ENCODE results near the gene SORCS1.

The SORCS1 gene

DNA sequence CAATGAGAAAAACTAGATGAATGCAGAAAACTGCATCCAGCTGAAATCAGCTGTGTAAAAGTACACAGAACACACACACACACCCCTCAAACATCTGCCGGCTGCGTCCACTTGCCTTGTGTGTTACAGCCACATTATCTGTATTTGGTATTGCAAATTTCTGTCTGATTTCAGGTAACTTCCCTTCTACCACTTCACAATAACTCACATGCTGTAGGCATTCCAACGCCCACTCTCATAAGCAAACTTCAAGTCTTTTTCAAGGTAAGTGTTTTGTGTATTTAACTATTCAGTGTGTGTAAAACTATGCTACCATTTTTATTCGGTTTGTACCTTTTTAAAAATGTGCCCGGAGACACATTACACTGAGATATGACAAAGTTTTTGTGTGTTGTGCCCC lies 594.2 kb downstream of the SORCS1 start:
- no peak overlapping the region for H3K4me3 ChIP-seq (ENCODE audit: extremely low read depth, insufficient read depth, low read length, poor library complexity, severe bottlenecking)
- H3K36me3 ChIP-seq (ENCODE audit: control insufficient read depth, insufficient read depth, low read length) = no peaks in the 10 kb centered on the region
- WGBS, 2 experiments (ENCODE audit: insufficient coverage in 2 of 2) = 100% methylated on average over 1 to 2 of the region's 5 CpGs
- peaks cover 9% of the 10 kb centered on the region for H3K4me1 ChIP-seq (ENCODE audit: control insufficient read depth, insufficient read depth, low read length, poor library complexity, severe bottlenecking)
- H3K9me3 ChIP-seq (ENCODE audit: control insufficient read depth, low read length) = no peaks in the 10 kb centered on the region
- no peak overlapping the region for H3K27ac ChIP-seq (ENCODE audit: low read depth, low read length, severe bottlenecking)

DNA sequence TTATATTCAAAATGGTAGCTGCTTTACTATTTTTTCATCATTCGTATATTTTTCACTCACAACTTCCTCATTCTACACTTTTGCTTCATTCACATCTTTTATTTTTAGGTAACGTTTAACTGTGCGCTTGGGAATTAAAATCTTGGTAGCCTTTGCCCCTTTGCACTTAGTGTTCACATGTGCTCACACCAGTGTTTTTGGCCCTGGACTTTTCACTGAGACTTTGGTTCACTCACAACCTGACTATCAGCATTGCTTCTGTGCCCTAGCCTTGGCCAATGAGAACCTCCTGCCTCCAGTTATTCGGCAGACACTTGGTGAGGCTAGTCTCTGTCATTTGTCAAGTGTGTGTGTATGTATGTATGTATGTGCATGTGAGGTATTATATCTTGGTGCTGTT lies 596.9 kb downstream of the SORCS1 start:
- Histone ChIP-seq H3K4me3 (ENCODE audit: extremely low read depth, insufficient read depth, low read length, poor library complexity, severe bottlenecking) (no peak overlapping the region), H3K4me1 (ENCODE audit: control insufficient read depth, insufficient read depth, low read length, poor library complexity, severe bottlenecking) (peaks cover 2% of the 10 kb centered on the region), H3K36me3 (ENCODE audit: control insufficient read depth, insufficient read depth, low read length) (no peaks in the 10 kb centered on the region), H3K9me3 (ENCODE audit: control insufficient read depth, low read length) (no peaks in the 10 kb centered on the region), H3K27ac (ENCODE audit: low read depth, low read length, severe bottlenecking) (no peak overlapping the region)
- WGBS, 2 experiments (ENCODE audit: insufficient coverage in 2 of 2) = 90 to 94% methylated on average over 4 of the region's 4 CpGs

DNA sequence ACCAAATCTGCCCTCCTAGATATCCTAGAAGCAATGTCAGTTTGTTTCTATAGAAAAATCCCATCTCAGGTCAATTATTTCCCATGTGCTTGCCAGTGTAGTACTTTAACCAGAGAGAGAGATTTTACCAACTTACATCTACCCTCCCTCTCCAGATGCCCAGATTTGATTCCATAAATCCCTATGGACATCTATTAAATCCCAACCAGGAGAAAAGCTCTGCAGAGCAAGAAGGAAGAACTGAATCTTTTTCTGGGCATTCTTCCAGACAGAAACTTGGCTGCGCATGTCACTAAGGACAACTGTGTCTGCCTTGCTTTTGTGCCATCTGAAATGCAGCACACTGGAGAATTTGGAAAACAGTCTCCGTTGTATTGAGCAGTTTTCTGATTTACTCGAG lies 597.6 kb downstream of the SORCS1 start:
- Histone ChIP-seq H3K9me3 (ENCODE audit: control insufficient read depth, low read length) (no peaks in the 10 kb centered on the region), H3K27ac (ENCODE audit: low read depth, low read length, severe bottlenecking) (no peak overlapping the region), H3K36me3 (ENCODE audit: control insufficient read depth, insufficient read depth, low read length) (no peaks in the 10 kb centered on the region), H3K4me3 (ENCODE audit: extremely low read depth, insufficient read depth, low read length, poor library complexity, severe bottlenecking) (no peak overlapping the region), H3K4me1 (ENCODE audit: control insufficient read depth, insufficient read depth, low read length, poor library complexity, severe bottlenecking) (no peaks in the 10 kb centered on the region)
- 89 to 100% methylated on average over 3 of the region's 3 CpGs for WGBS, 2 experiments (ENCODE audit: insufficient coverage in 2 of 2)

DNA sequence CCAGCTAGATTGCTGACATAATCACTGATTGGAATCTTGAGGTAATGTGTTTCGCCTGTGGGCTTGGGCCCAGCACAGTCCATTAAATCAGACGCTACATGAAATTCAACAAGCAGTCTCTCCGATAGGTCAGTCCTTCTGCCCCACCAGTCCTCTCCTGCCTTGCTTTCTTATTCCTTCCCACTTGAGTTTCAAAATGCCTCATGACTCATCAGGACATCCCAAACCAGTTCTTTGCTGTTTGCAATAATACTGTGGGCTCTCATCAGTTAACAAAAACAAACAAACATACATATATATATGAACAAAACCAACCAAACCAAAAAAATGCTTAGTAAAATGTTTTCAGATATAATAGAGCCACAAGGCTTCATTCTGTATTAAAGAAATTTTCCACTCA lies 599.0 kb downstream of the SORCS1 start:
- no peak overlapping the region for H3K4me3 ChIP-seq (ENCODE audit: extremely low read depth, insufficient read depth, low read length, poor library complexity, severe bottlenecking)
- WGBS, 2 experiments (ENCODE audit: insufficient coverage in 2 of 2) = 92 to 93% methylated on average over 3 of the region's 3 CpGs
- no peak overlapping the region for H3K27ac ChIP-seq (ENCODE audit: low read depth, low read length, severe bottlenecking)
- H3K9me3 ChIP-seq (ENCODE audit: control insufficient read depth, low read length) = no peaks in the 10 kb centered on the region
- no peaks in the 10 kb centered on the region for H3K4me1 ChIP-seq (ENCODE audit: control insufficient read depth, insufficient read depth, low read length, poor library complexity, severe bottlenecking)
- no peaks in the 10 kb centered on the region for H3K36me3 ChIP-seq (ENCODE audit: control insufficient read depth, insufficient read depth, low read length)

DNA sequence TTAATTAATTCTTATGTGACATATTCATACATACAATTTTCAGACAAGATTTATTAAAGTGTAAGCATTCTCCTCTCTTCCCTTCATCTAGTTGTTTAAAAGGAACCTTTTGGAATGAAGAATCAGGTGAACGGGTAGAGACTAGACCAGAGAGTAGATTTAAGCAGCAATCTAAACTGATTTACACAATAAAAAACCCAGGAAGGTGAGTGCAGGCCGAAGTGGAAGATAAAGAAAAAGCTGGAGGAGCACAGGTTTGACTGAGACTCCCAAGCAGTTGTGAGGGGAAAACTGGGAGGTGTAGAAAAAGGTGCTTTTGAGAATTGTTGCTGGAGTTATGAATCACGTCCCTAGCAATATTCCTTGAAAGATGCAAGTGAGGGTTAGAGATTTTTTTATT lies 601.1 kb downstream of the SORCS1 start:
- Histone ChIP-seq H3K36me3 (ENCODE audit: control insufficient read depth, insufficient read depth, low read length) (no peaks in the 10 kb centered on the region), H3K27ac (ENCODE audit: low read depth, low read length, severe bottlenecking) (no peak overlapping the region), H3K9me3 (ENCODE audit: control insufficient read depth, low read length) (no peaks in the 10 kb centered on the region), H3K4me1 (ENCODE audit: control insufficient read depth, insufficient read depth, low read length, poor library complexity, severe bottlenecking) (no peaks in the 10 kb centered on the region), H3K4me3 (ENCODE audit: extremely low read depth, insufficient read depth, low read length, poor library complexity, severe bottlenecking) (no peak overlapping the region)
- 70 to 100% methylated on average over 1 to 2 of the region's 3 CpGs for WGBS, 2 experiments (ENCODE audit: insufficient coverage in 2 of 2)

DNA sequence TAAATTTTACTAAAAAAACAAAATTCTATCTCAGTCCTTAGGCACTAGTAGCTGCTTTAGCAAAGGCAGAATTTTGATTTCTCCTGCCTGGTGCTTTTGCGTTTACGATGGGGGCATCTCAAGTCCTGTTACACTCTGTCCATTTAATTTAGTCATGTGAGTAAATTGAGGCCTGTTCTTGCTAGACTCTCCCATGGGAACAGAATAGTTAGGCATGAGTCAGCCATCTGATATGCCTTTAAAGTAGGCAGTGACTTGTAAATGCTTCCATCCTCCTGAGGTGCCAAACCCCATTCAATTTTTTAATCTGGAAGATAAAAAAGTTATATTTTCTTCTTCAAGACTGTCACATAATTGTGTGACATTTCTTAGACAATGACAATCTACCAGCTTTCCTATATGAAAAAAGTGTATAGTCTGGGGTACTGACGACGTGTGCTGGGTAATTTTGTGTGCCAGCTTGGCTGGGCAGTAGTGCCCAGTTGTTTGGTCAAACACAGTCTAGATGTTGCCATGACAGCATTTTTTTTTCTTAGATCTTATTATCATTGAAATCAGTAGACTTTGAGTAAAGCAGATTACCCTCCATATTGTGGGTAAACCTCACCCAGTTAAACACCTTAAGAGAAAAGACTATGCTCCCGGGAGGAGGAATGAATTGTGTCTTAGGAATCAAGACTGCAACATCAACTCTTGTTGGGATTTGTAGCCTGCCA lies 603.4 kb downstream of the SORCS1 start:
- Histone ChIP-seq H3K27ac (ENCODE audit: low read depth, low read length, severe bottlenecking) (no peak overlapping the region), H3K9me3 (ENCODE audit: control insufficient read depth, low read length) (no peaks in the 10 kb centered on the region), H3K4me3 (ENCODE audit: extremely low read depth, insufficient read depth, low read length, poor library complexity, severe bottlenecking) (no peak overlapping the region), H3K4me1 (ENCODE audit: control insufficient read depth, insufficient read depth, low read length, poor library complexity, severe bottlenecking) (no peaks in the 10 kb centered on the region), H3K36me3 (ENCODE audit: control insufficient read depth, insufficient read depth, low read length) (no peaks in the 10 kb centered on the region)
- WGBS, 2 experiments (ENCODE audit: insufficient coverage in 2 of 2) = 76% methylated on average over 3 of the region's 5 CpGs; no CpG with 5 or more reads in 1 of the 2 experiments

DNA sequence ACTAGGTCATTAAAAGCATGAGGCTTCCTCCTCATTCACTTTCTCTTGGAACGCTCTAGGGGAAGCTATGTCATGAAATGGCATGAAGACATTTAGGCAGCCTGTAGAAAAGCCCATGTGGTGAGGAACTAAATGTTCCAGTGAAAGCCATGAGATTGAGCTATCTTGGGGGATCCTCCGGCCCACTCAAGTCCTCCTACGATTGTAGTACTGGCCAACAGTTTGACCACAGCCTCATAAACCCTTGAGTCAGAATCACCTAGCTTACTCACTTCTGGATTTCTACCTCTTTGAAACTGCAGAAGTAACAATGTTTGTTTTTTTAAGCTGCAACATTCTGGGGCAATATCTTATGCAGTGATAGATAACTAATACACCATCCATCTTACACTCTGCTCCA lies 605.1 kb downstream of the SORCS1 start:
- Histone ChIP-seq H3K4me1 (ENCODE audit: control insufficient read depth, insufficient read depth, low read length, poor library complexity, severe bottlenecking) (no peaks in the 10 kb centered on the region), H3K27ac (ENCODE audit: low read depth, low read length, severe bottlenecking) (no peak overlapping the region), H3K4me3 (ENCODE audit: extremely low read depth, insufficient read depth, low read length, poor library complexity, severe bottlenecking) (no peak overlapping the region), H3K36me3 (ENCODE audit: control insufficient read depth, insufficient read depth, low read length) (no peaks in the 10 kb centered on the region), H3K9me3 (ENCODE audit: control insufficient read depth, low read length) (no peaks in the 10 kb centered on the region)
- 95 to 100% methylated on average over 2 to 3 of the region's 3 CpGs for WGBS, 2 experiments (ENCODE audit: insufficient coverage in 2 of 2)

DNA sequence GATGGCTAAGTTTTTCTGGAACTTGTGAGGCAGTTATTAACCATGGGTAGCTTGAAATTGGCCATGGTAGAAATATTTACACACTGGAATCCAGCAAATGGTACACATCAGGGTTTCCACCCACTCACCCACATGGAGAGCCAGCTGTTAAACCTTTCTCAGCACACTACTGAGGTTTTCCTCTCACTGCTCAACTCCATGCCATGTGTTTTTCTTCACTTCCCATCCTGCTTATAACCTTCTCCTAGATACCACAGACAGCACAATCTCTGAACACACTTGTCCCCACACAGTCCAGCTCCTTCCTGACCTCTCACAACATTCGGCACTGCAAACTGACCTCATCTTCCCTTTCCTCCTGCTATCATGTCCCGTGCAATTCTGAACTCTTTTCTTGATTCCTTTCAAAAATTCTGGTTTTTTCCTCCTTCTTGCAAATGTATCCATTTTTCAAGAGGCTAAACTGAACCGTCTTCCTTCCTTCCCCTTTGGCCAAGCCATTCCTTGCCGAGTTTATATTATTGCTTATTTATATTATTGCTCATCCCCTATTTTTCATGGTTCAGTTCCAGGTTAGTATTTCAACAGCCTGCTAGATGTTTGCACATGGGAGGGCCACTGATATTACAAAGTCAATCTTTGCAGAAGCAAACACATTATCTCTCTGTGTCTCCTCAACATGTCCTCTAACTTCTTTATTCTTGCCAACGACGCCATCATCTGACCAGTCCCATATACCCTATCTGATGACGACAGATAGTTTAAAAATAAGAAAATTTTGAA lies 606.4 kb downstream of the SORCS1 start:
- WGBS, 2 experiments (ENCODE audit: insufficient coverage in 2 of 2) = 95 to 96% methylated on average over 2 to 4 of the region's 7 CpGs
- H3K4me1 ChIP-seq (ENCODE audit: control insufficient read depth, insufficient read depth, low read length, poor library complexity, severe bottlenecking) = no peaks in the 10 kb centered on the region

DNA sequence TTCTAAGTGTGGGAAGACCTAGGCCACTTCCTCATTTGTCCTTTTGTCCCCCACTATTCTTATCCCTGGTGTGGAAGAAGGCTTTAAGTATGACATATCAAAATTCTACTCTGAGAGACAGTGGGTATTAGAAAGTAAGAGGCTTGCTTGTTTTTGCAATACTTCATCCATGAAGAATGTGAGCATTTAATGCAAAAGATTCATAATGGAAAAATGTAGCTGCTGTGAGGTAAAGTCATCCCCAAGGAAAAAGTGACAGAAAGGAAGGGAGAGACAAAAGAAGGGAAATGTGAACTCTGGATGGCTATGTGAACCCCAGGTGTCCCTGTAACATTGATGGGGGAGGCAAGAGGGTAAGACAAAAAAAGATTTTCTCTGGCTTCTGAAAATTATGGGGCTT lies 607.5 kb downstream of the SORCS1 start:
- no peaks in the 10 kb centered on the region for H3K4me1 ChIP-seq (ENCODE audit: control insufficient read depth, insufficient read depth, low read length, poor library complexity, severe bottlenecking)
- no peaks in the 10 kb centered on the region for H3K36me3 ChIP-seq (ENCODE audit: control insufficient read depth, insufficient read depth, low read length)
- H3K9me3 ChIP-seq (ENCODE audit: control insufficient read depth, low read length) = no peaks in the 10 kb centered on the region
- no peak overlapping the region for H3K27ac ChIP-seq (ENCODE audit: low read depth, low read length, severe bottlenecking)
- no peak overlapping the region for H3K4me3 ChIP-seq (ENCODE audit: extremely low read depth, insufficient read depth, low read length, poor library complexity, severe bottlenecking)

More for the DNA sequence above, 606.4 kb downstream of the SORCS1 start:
- no peak overlapping the region for H3K27ac ChIP-seq (ENCODE audit: low read depth, low read length, severe bottlenecking)
- no peaks in the 10 kb centered on the region for H3K9me3 ChIP-seq (ENCODE audit: control insufficient read depth, low read length)
- no peak overlapping the region for H3K4me3 ChIP-seq (ENCODE audit: extremely low read depth, insufficient read depth, low read length, poor library complexity, severe bottlenecking)
- H3K36me3 ChIP-seq (ENCODE audit: control insufficient read depth, insufficient read depth, low read length) = no peaks in the 10 kb centered on the region

DNA sequence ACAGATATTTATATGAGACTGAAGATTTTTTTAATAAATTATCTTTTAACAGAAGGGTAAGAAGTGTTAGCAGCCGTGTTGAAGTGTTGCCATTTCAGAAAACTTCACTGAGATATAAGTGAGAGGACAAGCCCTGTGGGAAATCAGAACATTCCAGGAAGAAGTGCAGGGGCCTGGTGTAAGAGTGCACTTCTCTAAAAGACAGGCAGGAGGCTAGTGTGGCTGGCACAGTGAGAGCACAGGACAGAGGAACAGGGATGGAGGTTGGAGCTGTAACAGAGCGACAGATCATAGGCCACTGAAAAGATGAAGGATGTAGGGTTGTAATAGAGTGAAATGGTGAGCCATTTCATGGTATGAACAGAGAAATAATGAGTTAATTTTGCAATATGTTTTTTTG lies 608.9 kb downstream of the SORCS1 start:
- H3K4me1 ChIP-seq (ENCODE audit: control insufficient read depth, insufficient read depth, low read length, poor library complexity, severe bottlenecking) = no peaks in the 10 kb centered on the region
- H3K9me3 ChIP-seq (ENCODE audit: control insufficient read depth, low read length) = no peaks in the 10 kb centered on the region
- H3K36me3 ChIP-seq (ENCODE audit: control insufficient read depth, insufficient read depth, low read length) = no peaks in the 10 kb centered on the region
- WGBS, 2 experiments (ENCODE audit: insufficient coverage in 2 of 2) = 85 to 100% methylated on average over 2 of the region's 2 CpGs
- no peak overlapping the region for H3K27ac ChIP-seq (ENCODE audit: low read depth, low read length, severe bottlenecking)
- no peak overlapping the region for H3K4me3 ChIP-seq (ENCODE audit: extremely low read depth, insufficient read depth, low read length, poor library complexity, severe bottlenecking)

DNA sequence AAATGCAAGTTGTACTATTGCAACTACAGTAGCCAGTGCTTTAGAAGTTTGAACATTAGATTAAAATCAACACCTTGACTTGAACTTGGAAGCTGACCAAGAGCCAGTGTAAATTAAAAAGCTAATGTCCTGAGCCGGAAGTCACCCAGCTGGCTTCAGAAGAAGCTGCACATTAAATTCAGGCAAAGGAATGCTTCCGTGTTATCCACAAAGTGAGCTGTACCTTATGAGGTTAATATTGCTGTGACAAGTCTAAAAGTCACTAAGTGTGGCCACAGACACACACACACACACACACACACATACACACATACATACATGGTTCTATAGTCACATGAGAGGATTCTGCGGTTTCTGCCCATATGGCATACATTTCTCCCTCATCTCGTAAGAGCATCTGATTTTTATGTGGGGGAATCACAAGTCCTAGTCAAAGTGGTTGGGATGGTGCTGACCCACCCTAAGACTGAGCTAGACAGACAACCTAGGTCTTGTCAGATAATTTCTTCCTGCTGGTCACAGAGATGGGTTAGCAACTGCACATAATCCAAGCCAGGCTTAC lies 612.9 kb downstream of the SORCS1 start:
- WGBS, 2 experiments (ENCODE audit: insufficient coverage in 2 of 2) = 80 to 86% methylated on average over 1 of the region's 4 CpGs

More for the DNA sequence above, 612.9 kb downstream of the SORCS1 start:
- H3K9me3 ChIP-seq (ENCODE audit: control insufficient read depth, low read length) = no peaks in the 10 kb centered on the region
- no peaks in the 10 kb centered on the region for H3K4me1 ChIP-seq (ENCODE audit: control insufficient read depth, insufficient read depth, low read length, poor library complexity, severe bottlenecking)
- no peak overlapping the region for H3K4me3 ChIP-seq (ENCODE audit: extremely low read depth, insufficient read depth, low read length, poor library complexity, severe bottlenecking)
- H3K36me3 ChIP-seq (ENCODE audit: control insufficient read depth, insufficient read depth, low read length) = no peaks in the 10 kb centered on the region
- H3K27ac ChIP-seq (ENCODE audit: low read depth, low read length, severe bottlenecking) = no peak overlapping the region

Data from mesodermal cell (in vitro differentiated cells).